B cell (primary cell): ENCODE data around the gene FAM168A. TPM values are rescaled to one million over a fixed set of nuclear protein-coding genes. Genes with fewer than 3 reads are reported as not detected.

Experiments used
- ATAC-seq: fragments of 200-7000 bp; cut with Tn5 transposase; one replicate; pipeline ENCODE4 v1.10.0; 2021; ENCODE audit warnings: low read depth, mild to moderate bottlenecking, moderate number of reproducible peaks, moderate library complexity
- CTCF ChIA-PET: fragments of 350-600 bp; sonication (Branson Sonifier 250); formaldehyde crosslinking; loops from one replicate; lab custom pipeline; 2021; ENCODE audit warnings: antibody characterized with exemption, inconsistent platforms; lab: Charles Lee
- POLR2A ChIA-PET: fragments of 350-600 bp; sonication (Branson Sonifier 250); formaldehyde crosslinking; loops from one replicate; lab custom pipeline; 2021; ENCODE audit warnings: antibody characterized with exemption; lab: Charles Lee
- DNase-seq: peaks from one replicate; pipeline ENCODE4 v3.0.0; 2013
- H2AFZ ChIP-seq: 2 replicates; pipeline ENCODE4 v1.6.1; 2012; ENCODE audit warnings: mild to moderate bottlenecking, low read depth, low read length; ENCODE audit not compliant: insufficient read depth, poor library complexity, severe bottlenecking
- H3K27ac ChIP-seq, 2 donors: 1 replicate in 1 of 2; 2 replicates in 1 of 2; pipeline ENCODE4 v1.5.1; 2012 to 2013; ENCODE audit warnings: low read length in 2 of 2, mild to moderate bottlenecking in 2 of 2, moderate library complexity in 1 of 2
- H3K27me3 ChIP-seq, 4 experiments: fragments of 200-600 bp in 1 of 4; sonication (generic) in 1 of 4; replicated peaks in 1 of 4; 1 replicate in 2 of 4; 2 replicates in 2 of 4; pipeline versions ENCODE4 v1.6.1 to v1.7.0; 2013 to 2016; ENCODE audit warnings: low read length in 3 of 4, mild to moderate bottlenecking in 2 of 4, mixed read lengths in 1 of 4, moderate library complexity in 1 of 4; ENCODE audit not compliant: insufficient read depth in 4 of 4, control insufficient read depth in 3 of 4; ENCODE audit errors: control extremely low read depth in 1 of 4
- H3K36me3 ChIP-seq, 2 experiments: replicated peaks in 1 of 2; 1 replicate in 1 of 2; 2 replicates in 1 of 2; pipeline versions ENCODE4 v1.6.1 to v1.7.1; 2013; ENCODE audit warnings: low read length in 1 of 2; ENCODE audit not compliant: insufficient read depth in 2 of 2, control insufficient read depth in 1 of 2; ENCODE audit errors: control extremely low read depth in 1 of 2, extremely low read depth in 1 of 2
- H3K4me1 ChIP-seq, 2 donors: fragments of 200-600 bp in 1 of 2; sonication (generic) in 1 of 2; 1 replicate in 1 of 2; 2 replicates in 1 of 2; pipeline versions ENCODE4 v1.5.1 to v1.6.1; 2013 to 2017; ENCODE audit warnings: low read length in 2 of 2; ENCODE audit not compliant: control insufficient read depth in 2 of 2, insufficient read depth in 2 of 2
- H3K4me2 ChIP-seq: replicated peaks from 2 replicates; pipeline ENCODE3; 2012; ENCODE audit warnings: mild to moderate bottlenecking, low read depth, low read length; ENCODE audit not compliant: poor library complexity, severe bottlenecking
- H3K4me3 ChIP-seq, 5 experiments: fragments of 200-600 bp in 1 of 5; sonication (generic) in 1 of 5; 1 replicate in 3 of 5; 2 replicates in 2 of 5; pipeline versions ENCODE4 v1.5.1 to v1.7.0; 2011 to 2016; ENCODE audit warnings: low read length in 4 of 5, mild to moderate bottlenecking in 4 of 5, low read depth in 2 of 5, control low read depth in 1 of 5, moderate library complexity in 1 of 5; ENCODE audit not compliant: insufficient read depth in 1 of 5; ENCODE audit errors: control extremely low read depth in 1 of 5, extremely low read depth in 1 of 5
- H3K79me2 ChIP-seq: fragments of 200-600 bp; sonication (generic); one replicate; pipeline ENCODE4 v1.6.0; 2016; ENCODE audit warnings: low read length; ENCODE audit not compliant: control insufficient read depth, insufficient read depth
- H3K9ac ChIP-seq: fragments of 200-600 bp; sonication (generic); 2 replicates; pipeline ENCODE4 v1.6.1; 2017; ENCODE audit warnings: mild to moderate bottlenecking, low read length, moderate library complexity
- H3K9me3 ChIP-seq, 3 donors: one replicate each; pipeline versions ENCODE4 v1.6.1 to v1.7.1; 2013; ENCODE audit warnings: low read length in 2 of 3; ENCODE audit not compliant: control insufficient read depth in 2 of 3, insufficient read depth in 1 of 3; ENCODE audit errors: control extremely low read depth in 1 of 3
- H4K20me1 ChIP-seq: 2 replicates; pipeline ENCODE4 v1.6.0; 2012; ENCODE audit warnings: mild to moderate bottlenecking, low read length; ENCODE audit not compliant: insufficient read depth, control insufficient read depth, poor library complexity, severe bottlenecking
- H3K27ac Mint-ChIP-seq: one replicate; pipeline ENCODE4 v1.8.0; 2021; ENCODE audit warnings: mixed read lengths
- H3K27me3 Mint-ChIP-seq: one replicate; pipeline ENCODE4 v1.8.0; 2021; ENCODE audit warnings: mixed read lengths
- H3K4me1 Mint-ChIP-seq: one replicate; pipeline ENCODE4 v1.8.0; 2021; ENCODE audit warnings: mixed read lengths
- H3K4me3 Mint-ChIP-seq: one replicate; pipeline ENCODE4 v1.8.0; 2021; ENCODE audit warnings: mixed read lengths
- H3K9me3 Mint-ChIP-seq: one replicate; pipeline ENCODE4 v1.8.0; 2022; ENCODE audit warnings: mixed read lengths; ENCODE audit not compliant: insufficient read depth
- CTCF ChIP-seq: fragments of 200-600 bp; IDR thresholded peaks from one replicate; pipeline ENCODE4 v1.8.0; 2022; ENCODE audit warnings: antibody characterized with exemption, mild to moderate bottlenecking
- EZH2 ChIP-seq: IDR thresholded peaks from 2 replicates; pipeline ENCODE4 v1.6.1; 2012; ENCODE audit warnings: borderline replicate concordance, low read depth, mild to moderate bottlenecking, moderate library complexity, low read length; ENCODE audit not compliant: insufficient read depth, poor library complexity, severe bottlenecking
- WGBS: methylation state at CpG from one replicate; pipeline ENCODE4 v1.1.5; 2013; ENCODE audit warnings: missing lambda C conversion rate; ENCODE audit not compliant: insufficient coverage; 5-methylcytosine and 5-hydroxymethylcytosine counted together
- intact Hi-C: fragments of 100-400 bp; cut with micrococcal nuclease; formaldehyde crosslinking; loops from one replicate; pipeline ENCODE4 v1.10.0; 2022
- polyA plus RNA-seq: library from polyadenylated mRNA; depleted of rRNA; stranded (reverse); fragments of >200 nt; gene quantifications from 2 replicates; pipeline ENCODE4 v1.2.3, GENCODE V29; 2012
- total RNA-seq, 2 donors: library from RNA; stranded (reverse); fragments of 120-200 nt in 1 of 2; gene quantifications; 1 replicate in 1 of 2; 2 replicates in 1 of 2; pipeline versions ENCODE4 v1.2.3 to v1.2.4, GENCODE V29; 2013 to 2022

FAM168A gene
- total and polyA plus RNA-seq, 2 donors (not counting 1 experiment from before 2014, with no cell fraction given) = 11.0 to 26.8 TPM

GRCh38 chr11:73394416-73395296 lies 203.3 kb downstream of the FAM168A start:
- DNase-seq (peak; percentile 23), ATAC-seq (no peak)
- intact Hi-C loops = no loop called here
- no peak overlapping the region for H3K4me2 ChIP-seq
- Mint-ChIP-seq H3K4me3 (no peak overlapping the region), H3K27me3 (no peaks in the 10 kb centered on the region), H3K4me1 (peaks cover 21% of the 10 kb centered on the region), H3K9me3 (no peaks in the 10 kb centered on the region), H3K27ac (no peak overlapping the region)
- CTCF ChIA-PET = interaction anchor here (1.1 to 13.9 kb wide), 9 partner anchors 10 to 267 kb away, joined by 3 to 352 read pairs (median 13); partner anchors contain the start of genes ARHGEF17 and RELT
- H2AFZ ChIP-seq = no peak overlapping the region
- H3K27ac ChIP-seq = no peak overlapping the region
- POLR2A ChIA-PET = interaction anchor here (1.1 kb wide), 1 partner anchor 17 kb away, joined by 3 read pairs; no protein-coding TSS in a partner anchor
- H4K20me1 ChIP-seq = peaks cover 66% of the 10 kb centered on the region
- no peaks in the 10 kb centered on the region for H3K27me3 ChIP-seq
- no peaks in the 10 kb centered on the region for H3K9me3 ChIP-seq
- 97% methylated on average over 34 of the region's 34 CpGs for WGBS
- TF ChIP-seq CTCF (no peak), EZH2 (no peak)
- H3K4me1 ChIP-seq = peaks cover 10 to 26% of the 10 kb centered on the region in 2 donors
- no peak overlapping the region for H3K4me3 ChIP-seq
- H3K79me2 ChIP-seq = peaks cover 43% of the 10 kb centered on the region
- peaks cover 0 to 96% of the 10 kb centered on the region in 2 experiments for H3K36me3 ChIP-seq
- H3K9ac ChIP-seq = no peak overlapping the region
